Renal pelvis (tissue), 12 donors: ENCODE results near the gene RFFL. TPM values are rescaled to one million over a fixed set of nuclear protein-coding genes. Genes with fewer than 3 reads are reported as not detected.
"Not testable (repeated sequence)": the region's sequence is repeated elsewhere in the genome, so short reads cannot be mapped to it uniquely, and the experiment has no call there.

Experiments
- DNase-seq: peaks from one replicate; pipeline ENCODE4 v3.0.0-alpha.2; 2013
- long read RNA-seq, 16 experiments: transcript quantifications; one replicate each; lab custom pipeline, GENCODE V29; 2026
- polyA plus RNA-seq, 3 donors: library from polyadenylated mRNA; unstranded; fragments of 120-200 nt; gene quantifications; one replicate each; pipeline ENCODE4 v1.2.1, GENCODE V29; 2013; ENCODE audit not compliant: insufficient read length in 3 of 3

RFFL gene
- 10 to 100 TPM; 21.7 to 25.7 (median 24.7) TPM for polyA plus RNA-seq
- long read RNA-seq, donor 1, full-length matches to known transcripts, result 2 of 2 reads
- long read RNA-seq, donor 1, partial matches to known transcripts, result 0 of 2 reads
- long read RNA-seq, donor 1, other reads (novel, unspliced or antisense), result 0 of 2 reads
- long read RNA-seq, donor 2, full-length matches to known transcripts, result 1 of 1 reads
- long read RNA-seq, donor 2, partial matches to known transcripts, result 0 of 1 reads
- long read RNA-seq, donor 2, other reads (novel, unspliced or antisense), result 0 of 1 reads
- long read RNA-seq, donor 3, full-length matches to known transcripts, result 3 of 28 reads
- long read RNA-seq, donor 3, partial matches to known transcripts, result 25 of 28 reads
- long read RNA-seq, donor 3, other reads (novel, unspliced or antisense), result 0 of 28 reads
- long read RNA-seq, donor 4, result 0 reads
- long read RNA-seq, donor 5, result 0 reads
- long read RNA-seq, donor 6, full-length matches to known transcripts, result 2 of 2 reads
- long read RNA-seq, donor 6, partial matches to known transcripts, result 0 of 2 reads
- long read RNA-seq, donor 6, other reads (novel, unspliced or antisense), result 0 of 2 reads
- long read RNA-seq, donor 7, full-length matches to known transcripts, result 2 of 2 reads
- long read RNA-seq, donor 7, partial matches to known transcripts, result 0 of 2 reads
- long read RNA-seq, donor 7, other reads (novel, unspliced or antisense), result 0 of 2 reads
- long read RNA-seq, donor 8, full-length matches to known transcripts, result 2 of 2 reads
- long read RNA-seq, donor 8, partial matches to known transcripts, result 0 of 2 reads
- long read RNA-seq, donor 8, other reads (novel, unspliced or antisense), result 0 of 2 reads
- long read RNA-seq, donor 9, full-length matches to known transcripts, result 2 of 2 reads
- long read RNA-seq, donor 9, partial matches to known transcripts, result 0 of 2 reads
- long read RNA-seq, donor 9, other reads (novel, unspliced or antisense), result 0 of 2 reads
- long read RNA-seq, donor 10, full-length matches to known transcripts, result 1 of 6 reads
- long read RNA-seq, donor 10, partial matches to known transcripts, result 5 of 6 reads
- long read RNA-seq, donor 10, other reads (novel, unspliced or antisense), result 0 of 6 reads
- long read RNA-seq, donor 11, full-length matches to known transcripts, result 1 of 1 reads
- long read RNA-seq, donor 11, partial matches to known transcripts, result 0 of 1 reads
- long read RNA-seq, donor 11, other reads (novel, unspliced or antisense), result 0 of 1 reads
- long read RNA-seq, donor 12, partial matches to known transcripts, result 46 of 46 reads
- long read RNA-seq, donor 12, other reads (novel, unspliced or antisense), result 0 of 46 reads
- long read RNA-seq, donor 13, result 0 reads
- long read RNA-seq, donor 14, result 0 reads
- long read RNA-seq, donor 15, result 0 reads
- long read RNA-seq, donor 16, full-length matches to known transcripts, result 1 of 1 reads
- long read RNA-seq, donor 16, partial matches to known transcripts, result 0 of 1 reads
- long read RNA-seq, donor 16, other reads (novel, unspliced or antisense), result 0 of 1 reads

- DNase-seq, result peak; percentile 82
Measured at GRCh38 chr17:35063514-35064223, at the start of gene RFFL. Gene RFFL, minus strand, starts transcription at chr17:35063707. Its CDS starts 37,154 bp downstream, at chr17:35026553.

- not testable (repeated sequence) for DNase-seq
Measured at GRCh38 chr17:35110791-35111190, 47.3 kb upstream of the RFFL start.

- no peak for DNase-seq
Measured at GRCh38 chr17:35104844-35105450, 41.4 kb upstream of the RFFL start.

GRCh38 chr17:35103271-35103670 is 39.8 kb upstream of the RFFL start:
- DNase-seq, result no peak

GRCh38 chr17:35101725-35102124 is 38.2 kb upstream of the RFFL start:
- DNase-seq, result no peak

- DNase-seq, result no peak
Measured at GRCh38 chr17:35101036-35101435, 37.5 kb upstream of the RFFL start.

GRCh38 chr17:35099908-35100307 is 36.4 kb upstream of the RFFL start:
- no peak for DNase-seq

- DNase-seq, result no peak
Measured at GRCh38 chr17:35097776-35098175, 34.3 kb upstream of the RFFL start.

- DNase-seq, result no peak
Measured at GRCh38 chr17:35095741-35096140, 32.2 kb upstream of the RFFL start.

- no peak for DNase-seq
Measured at GRCh38 chr17:35094902-35095301, 31.4 kb upstream of the RFFL start.

GRCh38 chr17:35090707-35091106 is 27.2 kb upstream of the RFFL start:
- not testable (repeated sequence) for DNase-seq

GRCh38 chr17:35089586-35090296 is 26.2 kb upstream of the RFFL start:
- no peak for DNase-seq

- peak; percentile 86 for DNase-seq
Measured at GRCh38 chr17:35088881-35089585, 25.5 kb upstream of the RFFL start.

GRCh38 chr17:35088356-35088880 is 24.9 kb upstream of the RFFL start:
- peak; percentile 49 for DNase-seq

GRCh38 chr17:35087731-35088355 is 24.3 kb upstream of the RFFL start:
- DNase-seq, result no peak

GRCh38 chr17:35086931-35087573 is 23.5 kb upstream of the RFFL start:
- no peak for DNase-seq

- no peak for DNase-seq
Measured at GRCh38 chr17:35086164-35086563, 22.7 kb upstream of the RFFL start.

- no peak for DNase-seq
Measured at GRCh38 chr17:35084987-35085386, 21.5 kb upstream of the RFFL start.
